DMS 273 (cell line): ENCODE measurements around the gene MTMR10.

Experiments used
- DNase-seq: peaks from one replicate; lab custom pipeline; 2025; ENCODE audit not compliant: unreplicated experiment; lab: John Stamatoyannopoulos, UW

Gene MTMR10

DNA sequence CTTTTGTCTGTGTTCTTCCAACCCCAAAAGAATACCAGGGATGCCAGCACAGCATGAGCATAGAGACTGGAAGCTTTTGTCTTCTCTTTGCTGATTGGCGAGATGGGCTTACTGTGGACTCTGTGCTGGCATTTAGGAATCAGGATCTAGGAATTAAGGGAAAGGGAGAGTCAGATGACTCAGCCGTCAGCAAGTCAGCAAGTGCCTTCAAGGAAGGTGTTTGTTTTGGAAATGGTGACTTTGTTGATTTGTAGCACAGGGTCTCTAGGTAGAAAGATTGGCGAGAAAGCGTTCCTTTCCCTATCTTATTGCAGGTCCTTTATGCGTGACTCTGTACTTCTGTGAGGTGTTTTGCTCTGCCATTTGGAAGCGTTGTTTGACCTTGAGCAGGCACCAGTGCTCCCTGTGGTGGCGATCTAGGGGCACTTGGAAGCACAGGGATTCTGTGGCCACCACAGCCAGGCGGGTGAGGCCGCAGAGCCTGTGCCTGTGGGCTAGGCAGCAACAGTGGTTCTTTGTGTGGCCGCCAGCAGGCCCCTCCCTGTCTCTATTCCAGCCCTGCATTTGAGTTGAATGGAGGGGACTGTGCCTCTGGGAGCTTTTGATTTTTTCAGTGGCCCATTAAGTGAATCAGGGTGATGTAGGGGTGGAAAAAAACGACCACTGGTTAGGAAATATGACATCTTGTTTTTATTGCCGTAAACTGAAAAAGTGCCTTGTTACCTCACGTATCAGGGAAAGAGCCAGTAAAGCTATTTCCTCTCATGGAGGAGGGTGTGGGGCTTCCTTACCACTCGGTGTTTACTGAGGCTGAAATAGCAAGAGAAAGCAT, 68.7 kb downstream of the MTMR10 start:
- DNase-seq: no peak

DNA sequence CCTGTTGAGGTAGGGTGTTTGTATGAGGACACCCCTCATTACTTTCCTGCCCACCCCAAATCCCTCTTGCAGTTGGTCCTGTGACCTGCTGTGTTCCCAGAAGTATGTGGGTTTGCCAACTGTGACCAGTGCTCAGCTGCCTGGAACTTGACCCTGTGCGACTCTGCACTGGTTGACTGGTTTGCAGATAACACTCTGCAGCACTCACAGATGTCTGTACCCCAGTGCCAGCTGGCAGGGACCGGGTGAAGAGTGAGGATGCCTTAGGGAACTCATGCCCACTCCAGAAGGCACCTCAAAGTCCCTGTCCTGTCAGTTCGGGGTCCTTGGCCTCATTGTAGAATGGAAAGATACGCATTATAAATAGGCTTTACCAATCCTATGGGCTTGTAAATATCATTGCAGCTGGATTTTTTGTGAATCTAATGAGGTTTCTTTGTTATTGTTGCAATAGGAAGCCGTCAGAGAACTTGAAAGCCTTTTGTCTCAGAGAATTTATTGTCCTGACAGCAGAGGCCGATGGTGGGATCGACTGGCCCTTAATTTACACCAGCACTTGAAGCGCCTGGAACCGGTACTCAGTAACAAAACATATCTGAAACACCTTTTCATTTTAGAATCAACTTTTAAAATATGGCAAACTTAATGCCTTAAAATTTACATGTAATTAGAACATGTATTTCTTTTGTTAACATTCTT, 69.5 kb downstream of the MTMR10 start:
- peak; percentile 37 for DNase-seq

DNA sequence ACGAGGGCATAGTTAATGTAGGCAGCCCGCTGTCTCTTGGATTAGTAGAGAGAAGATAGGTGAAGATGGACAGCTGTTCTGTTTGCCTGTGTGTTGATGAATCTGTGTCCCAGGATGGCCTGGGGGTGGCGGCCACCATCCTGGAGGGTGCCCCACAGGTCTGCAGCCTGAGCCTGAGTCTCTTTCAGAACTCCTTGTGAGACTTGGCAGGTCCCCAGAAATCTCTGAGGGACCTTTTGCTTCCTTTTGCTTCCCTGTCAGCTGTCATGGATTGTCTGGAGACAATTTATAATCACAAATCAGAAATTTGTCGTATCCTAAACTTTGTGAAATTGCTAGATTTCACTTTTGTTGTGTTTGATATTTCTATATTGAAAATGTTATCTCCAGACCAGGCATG, 70.3 kb downstream of the MTMR10 start:
- DNase-seq: peak; percentile 16

DNA sequence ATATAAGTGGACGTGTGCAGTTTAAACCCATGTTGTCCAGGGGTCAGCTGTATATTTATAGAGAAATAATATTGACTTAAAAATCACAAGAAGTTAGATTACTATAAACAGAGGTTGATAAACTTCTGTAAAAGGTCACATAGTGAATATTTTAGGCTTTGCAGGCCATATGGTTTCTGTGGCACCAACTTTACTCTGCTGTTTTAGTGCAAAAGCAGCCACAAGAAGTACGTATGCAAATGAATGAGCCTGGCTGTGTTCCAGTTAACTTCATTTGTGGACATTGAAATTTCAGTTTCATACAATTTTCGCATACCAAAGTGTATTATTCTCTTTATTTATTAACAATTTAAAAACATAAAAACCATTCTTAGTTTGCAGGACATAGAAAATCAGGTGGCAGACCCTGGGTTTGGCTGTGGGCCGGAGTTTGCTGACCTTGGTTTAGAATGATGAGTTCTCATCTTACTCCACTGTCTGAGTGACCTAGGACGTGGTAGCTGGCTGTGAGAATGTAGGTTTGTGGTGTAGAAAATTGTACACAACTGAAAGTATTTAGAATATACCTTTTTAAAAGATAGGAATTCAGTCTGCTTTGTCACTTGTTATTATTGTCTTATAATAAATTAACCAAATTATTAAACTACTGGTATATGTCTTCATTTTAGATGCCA, 71.4 kb downstream of the MTMR10 start:
- DNase-seq: peak; percentile 4

GRCh38 chr15:30918366-30918765, 73.1 kb downstream of the MTMR10 start:
- DNase-seq: no peak

GRCh38 chr15:30917675-30918074, 73.8 kb downstream of the MTMR10 start:
- no peak for DNase-seq

GRCh38 chr15:30917013-30917412, 74.4 kb downstream of the MTMR10 start:
- DNase-seq: no peak

- no peak for DNase-seq
These were observed 77.7 kb downstream of the MTMR10 start for GRCh38 chr15:30913761-30914160.

GRCh38 chr15:30906366-30906765, 85.1 kb downstream of the MTMR10 start:
- DNase-seq: no peak

GRCh38 chr15:30905821-30906220, 85.6 kb downstream of the MTMR10 start:
- no peak for DNase-seq

DNA sequence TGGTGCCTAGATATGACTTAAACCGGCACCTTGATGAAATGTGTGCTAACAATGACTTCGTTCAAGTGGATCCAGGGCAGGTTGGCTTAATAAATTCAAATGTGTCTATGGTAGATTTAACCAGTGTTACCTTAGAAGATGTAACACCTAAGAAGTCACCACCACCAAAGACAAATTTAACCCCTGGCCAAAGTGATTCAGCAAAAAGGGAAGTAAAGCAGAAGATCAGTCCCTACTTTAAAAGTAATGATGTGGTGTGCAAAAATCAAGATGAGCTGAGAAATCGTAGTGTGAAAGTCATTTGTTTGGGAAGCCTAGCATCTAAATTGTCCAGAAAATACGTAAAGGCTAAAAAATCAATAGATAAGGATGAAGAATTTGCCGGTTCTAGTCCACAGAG, 86.6 kb downstream of the MTMR10 start:
- DNase-seq: no peak

DNA sequence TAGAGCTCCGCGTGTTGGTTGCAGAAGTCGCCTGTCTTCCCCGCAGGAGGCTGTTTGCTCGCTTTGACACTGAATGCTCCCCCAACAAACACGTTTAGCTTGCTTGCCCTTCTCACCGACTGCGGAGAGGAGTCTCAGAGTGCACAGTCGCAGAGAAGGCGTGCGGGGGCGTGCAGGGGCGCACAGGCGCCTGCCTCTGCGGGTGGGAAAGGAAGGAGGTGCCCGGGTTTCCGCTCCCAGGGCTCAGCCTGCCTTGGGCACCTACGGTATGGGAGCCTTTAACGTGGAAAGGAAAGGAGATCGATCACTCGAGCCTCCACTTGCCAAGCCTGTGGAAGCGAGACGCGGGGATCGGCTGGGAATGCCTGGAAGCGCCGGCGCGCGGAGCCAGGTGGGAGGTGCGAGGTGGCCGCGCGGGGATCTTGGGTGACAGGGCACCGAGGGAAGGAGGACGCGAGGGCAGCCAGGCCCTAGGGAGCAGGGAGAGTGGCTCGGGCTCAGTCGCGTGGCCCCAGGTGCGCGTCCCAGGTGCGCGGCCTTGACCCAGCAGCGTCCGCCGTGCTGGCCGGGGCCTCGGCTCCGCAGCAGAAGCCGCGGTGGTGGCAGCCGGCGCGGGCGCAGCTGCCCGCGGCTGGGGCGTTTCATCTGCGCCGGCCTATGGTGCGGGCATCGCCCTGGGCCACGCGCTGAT, 87.8 kb downstream of the MTMR10 start, which contains the start of gene FAN1:
Gene FAN1 (plus strand): TSS at position 419 of the 691 bp plus-strand sequence. CDS start 749 bp downstream, outside the sequence.
- peak; percentile 92 for DNase-seq

DNA sequence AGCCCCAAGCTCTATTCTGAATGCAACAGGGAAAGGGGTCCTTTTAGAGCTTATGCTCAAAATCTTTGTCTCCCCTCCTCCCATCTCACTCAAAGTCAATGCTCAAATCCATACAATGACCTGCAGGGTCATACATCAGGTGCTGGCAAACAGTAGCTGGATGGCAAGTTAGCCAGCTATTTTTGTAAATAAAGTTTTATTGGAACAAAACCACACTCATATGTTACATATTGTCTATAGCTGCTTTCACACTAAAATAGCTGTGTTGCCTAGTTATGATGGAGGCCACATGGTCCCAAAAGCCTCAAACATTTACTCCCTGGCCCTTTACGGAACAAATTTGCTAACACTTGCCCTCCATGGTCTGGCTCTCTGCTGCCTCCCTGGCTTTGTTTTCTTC, 89.5 kb downstream of the MTMR10 start:
- DNase-seq: no peak

DNA sequence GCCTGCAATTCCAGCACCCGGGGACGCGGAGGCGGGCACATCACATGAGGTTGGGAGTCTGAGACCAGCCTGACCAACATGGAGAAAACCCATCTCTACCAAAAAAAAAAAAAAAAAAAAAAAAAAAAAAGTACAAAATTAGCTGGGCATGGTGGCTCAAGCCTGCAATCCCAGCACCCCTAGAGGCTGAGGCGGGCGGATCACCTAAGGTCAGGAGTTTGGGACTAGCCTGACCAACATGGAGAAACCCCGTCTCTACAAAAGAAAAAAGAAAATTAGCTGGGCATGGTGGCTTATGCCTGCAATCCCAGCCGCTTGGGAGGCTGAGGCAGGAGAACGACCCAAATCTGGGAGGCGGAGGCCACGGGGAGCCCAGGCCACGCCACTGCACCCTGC, 95.2 kb downstream of the MTMR10 start:
- DNase-seq: no peak

DNA sequence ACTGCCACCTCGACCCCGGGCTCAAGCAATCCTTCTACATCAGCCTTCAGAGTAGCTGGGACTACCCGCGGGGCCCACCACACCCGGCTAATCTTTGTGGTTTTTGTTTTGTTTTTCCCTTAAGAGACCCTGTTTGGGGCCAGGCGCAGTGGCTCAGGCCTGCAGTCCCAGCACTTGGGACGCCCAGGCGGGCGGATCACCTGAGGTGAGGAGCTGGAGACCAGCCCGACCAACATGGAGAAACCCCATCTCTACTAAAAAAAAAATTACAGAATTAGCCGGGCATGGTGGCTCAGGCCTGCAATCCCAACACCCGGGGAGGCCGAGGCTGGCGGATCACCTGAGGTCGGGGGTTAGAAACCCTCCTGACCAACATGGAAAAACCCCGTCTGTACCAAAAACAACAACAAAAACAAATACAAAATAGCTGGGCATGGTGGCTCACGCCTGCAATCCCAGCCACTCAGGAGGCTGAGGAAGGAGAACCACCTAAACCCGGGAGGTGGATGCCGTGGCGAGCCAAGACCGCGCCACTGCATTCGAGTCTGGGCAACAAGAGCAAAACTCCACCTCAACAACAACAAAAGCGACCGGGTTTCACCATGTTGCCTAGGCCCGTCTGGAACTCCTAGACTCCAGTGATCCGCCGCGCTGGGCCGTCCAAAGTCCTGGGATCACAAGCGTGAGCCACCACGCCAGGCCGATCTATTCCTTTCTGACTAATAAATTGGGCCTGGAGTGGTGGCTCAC, 95.8 kb downstream of the MTMR10 start:
- DNase-seq: no peak

DNA sequence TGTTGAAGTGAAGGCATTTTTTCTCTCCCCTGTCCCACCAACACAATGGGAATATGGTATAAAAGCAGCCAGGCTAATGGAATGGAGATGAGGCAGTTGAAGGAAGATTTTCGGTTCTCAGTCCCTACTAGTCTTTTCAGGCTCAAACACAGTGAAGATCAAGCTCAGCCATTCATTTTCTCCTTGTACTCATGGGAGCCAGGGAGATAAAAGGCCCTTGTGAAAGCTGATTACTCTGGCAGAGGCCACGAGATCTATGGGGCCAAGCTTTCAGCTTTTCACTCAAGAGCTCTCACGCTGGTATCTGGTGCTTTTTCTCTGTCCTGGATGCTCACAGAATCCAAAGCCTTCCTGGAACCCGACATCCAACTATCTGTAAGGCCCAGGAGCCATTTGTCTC, 102.2 kb downstream of the MTMR10 start:
- DNase-seq: no peak
